GM23338 (cell line): ENCODE data around the gene SEC14L1.

ENCODE experiments used
- POLR2AphosphoS5 ChIP-seq: IDR thresholded peaks from 2 replicates; pipeline ENCODE4 v1.6.1; 2016; ENCODE audit warnings: antibody characterized with exemption, low read depth
- TF ChIP-seq, protein P1 (sequence below), 2 experiments: fragments of 200-600 bp in 1 of 2; sonication (generic) in 1 of 2; conservative IDR thresholded peaks; 2 replicates each; pipeline versions ENCODE4 v1.5.1 to v1.6.1; 2016 to 2017; ENCODE audit warnings: antibody characterized with exemption in 2 of 2, low read depth in 2 of 2, mild to moderate bottlenecking in 2 of 2, moderate library complexity in 1 of 2

DNA sequence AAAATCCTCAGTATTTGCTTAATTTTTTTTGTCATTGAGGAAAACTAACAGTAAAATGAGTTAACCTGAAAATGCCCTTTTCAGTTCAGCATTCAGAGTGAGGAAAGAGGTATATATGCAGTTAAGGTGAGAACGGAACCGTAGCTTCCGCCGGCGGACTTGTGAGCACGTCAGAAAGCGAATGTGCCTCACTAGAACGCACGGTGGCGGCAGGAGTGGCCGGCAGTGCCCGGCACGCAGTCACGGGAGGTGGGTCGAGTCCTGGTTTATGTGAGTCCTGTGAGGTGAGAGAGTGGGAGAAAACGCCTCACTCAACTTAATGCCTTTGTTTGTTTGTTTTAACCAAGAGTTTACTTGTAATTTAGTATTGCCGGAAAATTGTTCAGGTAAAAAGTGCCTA is 6.1 kb downstream of the SEC14L1 start:
- no peak for TF ChIP-seq POLR2AphosphoS5
- TF ChIP-seq, protein P1, sequence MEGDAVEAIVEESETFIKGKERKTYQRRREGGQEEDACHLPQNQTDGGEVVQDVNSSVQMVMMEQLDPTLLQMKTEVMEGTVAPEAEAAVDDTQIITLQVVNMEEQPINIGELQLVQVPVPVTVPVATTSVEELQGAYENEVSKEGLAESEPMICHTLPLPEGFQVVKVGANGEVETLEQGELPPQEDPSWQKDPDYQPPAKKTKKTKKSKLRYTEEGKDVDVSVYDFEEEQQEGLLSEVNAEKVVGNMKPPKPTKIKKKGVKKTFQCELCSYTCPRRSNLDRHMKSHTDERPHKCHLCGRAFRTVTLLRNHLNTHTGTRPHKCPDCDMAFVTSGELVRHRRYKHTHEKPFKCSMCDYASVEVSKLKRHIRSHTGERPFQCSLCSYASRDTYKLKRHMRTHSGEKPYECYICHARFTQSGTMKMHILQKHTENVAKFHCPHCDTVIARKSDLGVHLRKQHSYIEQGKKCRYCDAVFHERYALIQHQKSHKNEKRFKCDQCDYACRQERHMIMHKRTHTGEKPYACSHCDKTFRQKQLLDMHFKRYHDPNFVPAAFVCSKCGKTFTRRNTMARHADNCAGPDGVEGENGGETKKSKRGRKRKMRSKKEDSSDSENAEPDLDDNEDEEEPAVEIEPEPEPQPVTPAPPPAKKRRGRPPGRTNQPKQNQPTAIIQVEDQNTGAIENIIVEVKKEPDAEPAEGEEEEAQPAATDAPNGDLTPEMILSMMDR (conservative IDR thresholded peaks at IDR 0.05; ENCODE audit: low read depth in 2 of 2), result no peak
